MM.1S (cell line): ENCODE data around the gene KRTAP2-2.
"Not testable (repeated sequence)": the region's sequence is repeated elsewhere in the genome, so short reads cannot be mapped to it uniquely, and the experiment has no call there.

Source experiments
- CTCF ChIP-seq: fragments of 300-600 bp; sonication (generic); IDR thresholded peaks from 2 replicates; pipeline ENCODE4 v1.5.1; 2016; ENCODE audit warnings: antibody characterized with exemption, low read length, mixed read lengths
- EZH2 ChIP-seq: fragments of 300-600 bp; sonication (generic); optimal IDR thresholded peaks from 2 replicates; pipeline ENCODE3; 2017; ENCODE audit warnings: low read depth, mild to moderate bottlenecking, antibody characterized with exemption, low read length, mixed read lengths

- not testable (repeated sequence) for TF ChIP-seq CTCF, EZH2
Measured at GRCh38 chr17:41104386-41105038, 49.5 kb upstream of the KRTAP2-2 start.
